HG02623 (cell line): ENCODE data around the gene SUCNR1.
"Not testable (repeated sequence)": the region's sequence is repeated elsewhere in the genome, so short reads cannot be mapped to it uniquely, and the experiment has no call there.

Source experiments
- ATAC-seq: cut with Tn5 transposase; IDR thresholded peaks from one replicate; pipeline ENCODE4 v1.9.1; 2021; ENCODE audit warnings: moderate library complexity; ENCODE audit not compliant: unreplicated experiment

Gene SUCNR1, protein sequence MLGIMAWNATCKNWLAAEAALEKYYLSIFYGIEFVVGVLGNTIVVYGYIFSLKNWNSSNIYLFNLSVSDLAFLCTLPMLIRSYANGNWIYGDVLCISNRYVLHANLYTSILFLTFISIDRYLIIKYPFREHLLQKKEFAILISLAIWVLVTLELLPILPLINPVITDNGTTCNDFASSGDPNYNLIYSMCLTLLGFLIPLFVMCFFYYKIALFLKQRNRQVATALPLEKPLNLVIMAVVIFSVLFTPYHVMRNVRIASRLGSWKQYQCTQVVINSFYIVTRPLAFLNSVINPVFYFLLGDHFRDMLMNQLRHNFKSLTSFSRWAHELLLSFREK

GRCh38 chr3:151873398-151873797 is at the start of gene SUCNR1:
SUCNR1 (plus strand) TSS chr3:151873643; CDS start chr3:151879893, 6,250 bp downstream.
- ATAC-seq: no peak

DNA sequence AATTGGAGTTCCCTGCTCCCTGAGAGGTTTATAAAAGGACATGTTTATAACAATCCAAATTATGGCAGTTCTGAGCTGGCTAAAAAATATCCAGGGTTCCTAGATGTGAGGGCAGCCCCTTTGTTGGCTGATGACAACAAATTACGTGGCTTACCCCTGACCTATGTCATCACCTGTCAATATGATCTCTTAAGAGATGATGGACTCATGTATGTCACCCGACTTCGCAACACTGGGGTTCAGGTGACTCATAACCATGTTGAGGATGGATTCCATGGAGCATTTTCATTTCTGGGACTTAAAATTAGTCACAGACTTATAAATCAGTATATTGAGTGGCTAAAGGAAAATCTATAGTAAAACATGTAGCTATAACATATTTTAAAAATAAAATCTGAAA is 45.6 kb upstream of the SUCNR1 start:
- ATAC-seq: no peak

- no peak for ATAC-seq
These were observed 37.5 kb upstream of the SUCNR1 start for GRCh38 chr3:151835751-151836525.

DNA sequence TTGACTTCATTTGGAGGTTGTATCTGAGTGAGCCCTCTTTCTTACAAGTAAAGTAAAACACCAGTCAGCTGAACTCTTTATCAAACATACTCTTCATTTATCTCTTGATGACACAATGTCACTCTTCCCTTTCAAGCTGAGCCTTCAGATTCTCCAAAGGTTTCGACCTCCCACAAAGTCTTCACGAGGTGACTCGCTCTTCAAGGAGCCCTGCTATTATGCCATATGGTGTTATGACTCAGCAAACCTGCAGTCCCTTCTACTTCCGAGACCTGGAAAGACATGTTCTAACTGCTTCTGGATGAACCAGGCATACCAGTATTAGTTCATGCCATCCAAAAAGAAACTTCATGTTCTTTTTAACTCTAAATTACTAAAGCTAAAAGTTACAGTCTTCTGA is 36.4 kb upstream of the SUCNR1 start:
- ATAC-seq: no peak

DNA sequence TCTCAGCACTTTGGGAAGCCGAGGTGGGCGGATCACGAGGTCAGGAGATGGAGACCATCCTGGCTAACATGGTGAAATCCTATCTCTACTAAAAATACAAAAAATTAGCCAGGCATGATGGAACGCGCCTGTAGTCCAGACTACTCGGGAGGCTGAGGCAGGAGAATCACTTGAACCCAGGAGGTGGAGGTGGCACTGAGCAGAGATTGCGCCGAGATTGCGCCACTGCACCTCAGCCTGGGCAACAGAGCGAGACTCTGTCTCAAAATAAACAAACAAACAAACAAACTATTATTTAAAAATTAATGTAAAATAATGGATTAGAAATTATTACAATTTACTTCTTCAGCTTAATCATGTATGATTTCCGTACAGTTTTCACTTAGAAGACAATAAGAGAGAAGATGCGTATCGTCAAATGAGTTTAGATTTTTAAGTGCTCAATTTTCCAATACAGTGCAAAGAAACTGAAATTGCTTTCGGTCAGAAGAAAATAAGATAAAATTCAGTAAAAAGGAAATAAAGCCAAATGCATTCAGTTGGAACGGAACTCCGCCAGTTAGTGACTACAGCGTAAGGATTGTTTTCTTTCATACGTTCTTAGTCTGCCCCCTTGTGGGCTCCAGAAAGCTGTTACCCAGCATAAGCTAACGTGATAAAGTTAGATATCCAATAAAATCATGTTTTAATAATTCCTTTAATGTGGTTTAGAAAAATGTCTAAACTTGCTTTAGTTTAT is 34.7 kb upstream of the SUCNR1 start:
- ATAC-seq: peak; percentile 70

- ATAC-seq: no peak
These were observed 34.2 kb upstream of the SUCNR1 start for GRCh38 chr3:151839313-151839631.

- ATAC-seq: no peak
These were observed 31.6 kb upstream of the SUCNR1 start for GRCh38 chr3:151841801-151842200.

DNA sequence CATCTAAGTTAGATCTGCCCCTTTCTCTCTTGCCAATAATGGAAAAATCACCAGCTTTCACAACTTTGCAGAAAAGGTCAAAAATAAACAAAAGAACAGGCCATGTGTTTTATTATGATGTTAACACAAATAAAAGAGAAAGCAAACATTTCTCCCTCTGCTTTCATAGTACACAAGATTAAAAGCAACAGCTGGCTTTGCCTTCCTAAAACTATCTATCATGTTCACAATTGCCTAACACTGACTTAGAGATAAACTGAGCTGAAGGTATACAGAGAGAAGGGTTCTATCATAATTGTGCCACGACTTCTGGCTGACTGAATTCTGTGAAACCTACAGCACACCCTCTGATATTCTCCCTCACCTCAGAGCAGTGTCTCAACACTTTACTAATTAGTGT is 30.2 kb upstream of the SUCNR1 start:
- ATAC-seq: no peak

DNA sequence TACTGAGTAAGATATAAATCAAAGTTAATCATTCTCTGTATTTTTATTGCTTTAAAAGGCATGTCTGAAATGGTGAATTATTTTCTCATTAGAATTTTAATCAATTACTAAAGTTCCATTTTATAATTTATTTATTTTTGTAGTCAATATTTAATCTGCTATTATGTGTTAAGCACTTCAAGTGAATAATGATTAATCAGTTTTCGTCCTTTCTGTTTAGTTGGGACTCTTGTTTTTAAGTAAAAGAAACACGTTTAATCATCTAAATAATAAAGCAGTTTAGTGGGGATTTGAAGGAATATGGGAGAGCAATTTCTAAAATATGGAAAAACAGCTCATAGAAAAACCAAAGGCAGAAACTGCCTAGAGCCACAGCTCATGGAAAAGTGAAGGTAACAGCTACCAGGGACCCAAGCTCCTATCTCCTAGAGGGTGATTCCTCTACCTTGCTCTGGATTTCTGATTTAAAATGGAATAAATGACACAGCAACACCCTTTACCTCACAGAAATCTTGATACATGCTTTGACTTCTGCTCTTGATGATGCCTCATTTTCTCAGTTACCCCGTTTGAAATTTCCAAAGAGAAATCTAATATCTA is 28.0 kb upstream of the SUCNR1 start:
- ATAC-seq: no peak

DNA sequence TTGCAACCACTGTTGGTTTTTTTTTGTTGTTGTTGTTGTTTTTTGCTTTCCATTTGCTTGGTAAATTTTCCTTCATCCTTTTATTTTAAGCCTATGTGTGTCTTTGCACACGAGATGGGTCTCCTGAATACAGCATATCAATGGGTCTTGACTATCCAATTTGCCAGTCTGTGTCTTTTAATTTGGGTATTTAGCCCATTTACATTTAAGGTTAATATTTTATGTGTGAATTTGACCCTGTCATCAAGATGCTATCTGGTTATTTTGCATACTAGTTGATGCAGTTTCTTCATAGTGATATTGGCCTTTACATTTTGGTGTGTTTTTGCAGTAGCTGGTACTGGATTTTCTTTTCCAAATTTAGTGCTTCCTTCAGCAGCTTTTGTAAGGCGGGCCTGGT is 23.4 kb upstream of the SUCNR1 start:
- not testable (repeated sequence) for ATAC-seq

GRCh38 chr3:151852074-151852811 is 21.2 kb upstream of the SUCNR1 start:
- no peak for ATAC-seq

- no peak for ATAC-seq
These were observed 17.3 kb upstream of the SUCNR1 start for GRCh38 chr3:151856118-151856517.

GRCh38 chr3:151856641-151857040 is 16.8 kb upstream of the SUCNR1 start:
- ATAC-seq: no peak

GRCh38 chr3:151859233-151859673 is 14.2 kb upstream of the SUCNR1 start:
- ATAC-seq: no peak

GRCh38 chr3:151859905-151860304 is 13.5 kb upstream of the SUCNR1 start:
- ATAC-seq: no peak

- no peak for ATAC-seq
These were observed 9.8 kb upstream of the SUCNR1 start for GRCh38 chr3:151863611-151864010.

GRCh38 chr3:151864423-151865101 is 8.9 kb upstream of the SUCNR1 start:
- ATAC-seq: no peak

DNA sequence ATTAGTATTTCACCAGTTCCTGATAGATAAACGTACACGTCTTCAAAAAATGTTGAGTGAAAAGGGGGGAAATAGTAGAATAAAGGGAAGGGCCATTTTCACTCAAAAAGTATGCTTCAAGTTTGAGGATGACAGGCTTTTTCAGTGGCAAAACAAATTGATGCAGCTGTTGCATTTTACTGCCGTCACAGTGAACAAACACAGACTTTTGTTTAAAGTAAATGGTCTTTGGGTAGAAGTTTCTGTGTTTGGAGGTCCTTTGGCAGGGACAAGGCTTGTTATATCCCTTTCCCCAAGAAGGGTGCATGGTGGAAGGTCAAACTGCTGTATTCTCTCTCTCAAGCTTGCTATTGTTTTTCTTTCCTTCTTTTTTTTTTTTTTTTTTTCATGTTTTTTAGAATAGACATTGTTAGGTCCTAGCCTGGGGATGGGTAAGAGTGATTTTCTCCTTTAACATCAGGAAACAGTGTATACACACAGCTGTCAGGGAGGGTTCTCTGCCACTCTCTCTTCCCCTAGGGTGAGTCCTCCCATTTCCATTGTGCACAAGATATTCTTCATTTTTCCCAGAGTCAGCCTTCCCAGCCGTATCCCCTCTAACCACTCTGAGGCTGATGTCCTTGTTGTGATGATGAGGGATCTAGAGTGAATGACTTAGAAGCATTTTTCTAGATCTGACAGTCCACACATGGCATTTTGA is 6.6 kb upstream of the SUCNR1 start:
- ATAC-seq: no peak

DNA sequence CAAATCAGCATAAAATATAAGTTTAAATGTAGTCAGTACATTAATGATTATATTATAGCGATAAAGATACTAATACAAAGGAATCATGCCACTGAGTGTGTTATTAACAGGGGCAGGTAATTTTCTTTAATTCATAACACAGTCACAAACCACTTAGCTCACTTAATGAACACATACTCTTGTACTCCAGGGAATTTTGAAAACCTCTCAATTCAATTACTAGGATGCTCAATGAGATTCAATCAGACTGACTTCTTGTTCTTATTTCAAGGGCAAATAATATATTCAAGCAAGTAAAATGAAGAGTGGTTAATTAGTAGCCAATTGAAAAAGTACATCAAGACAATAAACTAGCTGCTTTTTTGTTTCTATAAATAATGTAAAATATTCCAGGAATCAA is 5.8 kb upstream of the SUCNR1 start:
- ATAC-seq: no peak
